ENCODE results near the gene MAB21L1. TPM values are rescaled to one million over a fixed set of nuclear protein-coding genes. Genes with fewer than 3 reads are reported as not detected.

Gene MAB21L1
- total and polyA plus RNA-seq, 2 of the 8 experiments (the other 6 are each of a cell fraction or from before 2014, with no cell fraction given) = not detected

DNA sequence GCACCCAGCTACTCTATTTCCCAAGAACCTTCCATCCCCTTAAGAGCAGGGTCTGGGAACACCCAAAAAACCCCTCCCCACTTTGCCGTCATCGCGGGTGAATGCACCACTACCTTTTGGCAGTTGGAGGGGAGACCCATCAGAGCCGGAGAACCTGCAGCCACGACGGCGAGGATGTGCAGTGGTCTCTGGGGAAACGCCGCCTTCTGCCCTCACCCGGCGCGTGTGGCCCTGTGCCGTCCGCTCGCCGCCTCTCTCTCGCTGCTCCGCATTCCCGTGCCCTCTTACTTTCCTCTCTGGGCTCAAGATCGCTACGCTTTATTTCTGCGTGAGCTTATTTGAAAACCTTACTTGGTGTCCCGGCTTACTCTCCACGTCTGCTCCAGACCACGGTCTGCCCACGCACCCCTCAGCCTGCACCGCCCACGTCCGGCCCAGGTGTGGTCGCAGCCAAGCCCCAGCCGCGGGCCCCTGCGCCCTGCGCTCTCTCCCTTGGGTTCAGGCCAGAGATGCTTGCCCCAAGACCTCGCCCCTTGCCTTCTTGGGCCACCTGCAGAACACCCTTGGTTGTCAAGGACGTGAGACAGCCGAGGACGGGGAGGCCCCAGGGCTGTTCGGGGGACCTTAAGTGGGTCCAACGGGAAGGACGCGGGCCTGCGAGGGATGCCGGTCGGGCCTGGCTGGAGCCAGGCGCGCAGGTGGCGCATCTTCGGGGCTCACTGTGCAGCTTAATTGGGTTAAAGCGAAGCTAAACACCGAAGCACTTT is 2.0 kb upstream of the MAB21L1 start:
- Histone ChIP-seq H4K5ac (ENCODE audit: insufficient read length, low read depth, low read length) (no peak overlapping the region), H3K9ac (replicated peaks in 1 of 4; ENCODE audit: extremely low read depth in 1 of 4, low read depth in 3 of 4, low read length in 3 of 4) (no peak overlapping the region; a peak in 1 of 7 replicates), H3K4me2 (ENCODE audit: insufficient read depth in 1 of 2, low read depth in 2 of 2, low read length in 2 of 2) (peak overlapping the region; percentile 95 to 98), H4K20me1 (replicated peaks in 1 of 2; ENCODE audit: control insufficient read depth in 1 of 2, insufficient read depth in 2 of 2, low read length in 2 of 2) (peaks cover 11 to 29% of the 10 kb centered on the region in 2 experiments), H2AK5ac (ENCODE audit: low read depth, low read length) (no peak overlapping the region), H2BK12ac (ENCODE audit: low read depth, low read length) (peak overlapping the region; percentile 53; the same call in 1 of the 2 replicates), H4K8ac (ENCODE audit: extremely low read depth, insufficient read depth, low read length) (peak overlapping the region; percentile 20; the same call in 1 of the 2 replicates), H3K36me3 (ENCODE audit: control insufficient read depth in 2 of 4, insufficient read depth in 4 of 4, low read length in 3 of 4) (no peaks in the 10 kb centered on the region), H3K23ac (ENCODE audit: insufficient read length) (no peak overlapping the region), H3K79me1 (ENCODE audit: low read depth, low read length) (no peaks in the 10 kb centered on the region), H3K79me2 (ENCODE audit: control insufficient read depth in 1 of 2, insufficient read depth in 2 of 2, low read length in 2 of 2) (no peaks in the 10 kb centered on the region), H3K4ac (replicated peaks; ENCODE audit: insufficient read length, low read depth, low read length) (no peak overlapping the region), H3K4me1 (replicated peaks in 1 of 4; ENCODE audit: control insufficient read depth in 3 of 4, insufficient read depth in 4 of 4, low read length in 3 of 4) (peaks cover 6 to 29% (median 22%) of the 10 kb centered on the region in 4 experiments), H2BK20ac (ENCODE audit: low read length) (no peak overlapping the region), H4K91ac (replicated peaks; ENCODE audit: insufficient read length, low read length) (no peak overlapping the region), H2BK15ac (ENCODE audit: low read length) (no peak overlapping the region), H2BK5ac (ENCODE audit: low read depth, low read length) (no peak overlapping the region), H2BK120ac (replicated peaks; ENCODE audit: low read depth, low read length) (no peak overlapping the region), H3K9me3 (ENCODE audit: insufficient read depth in 2 of 2, low read depth in 1 of 2, low read length in 1 of 2) (no peaks in the 10 kb centered on the region), H3K4me3 (ENCODE audit: extremely low read depth in 1 of 4, insufficient read depth in 2 of 4, low read depth in 3 of 4, low read length in 4 of 4) (peak overlapping the region; percentile 35 to 66 (median 44)), H3K27ac (ENCODE audit: low read depth, low read length) (no peak overlapping the region), H3K23me2 (ENCODE audit: low read depth, low read length) (peaks cover 18% of the 10 kb centered on the region), H2AFZ (ENCODE audit: low read length) (no peak overlapping the region), H3K14ac (ENCODE audit: insufficient read length) (no peak overlapping the region), H3K56ac (replicated peaks; ENCODE audit: insufficient read length, low read depth, low read length) (no peak overlapping the region), H3K27me3 (replicated peaks in 1 of 4; ENCODE audit: control insufficient read depth in 3 of 4, extremely low read depth in 1 of 4, insufficient read depth in 3 of 4, low read length in 3 of 4) (peaks cover 30 to 58% (median 44%) of the 10 kb centered on the region in 4 experiments), H3K18ac (ENCODE audit: extremely low read depth, low read length) (no peak overlapping the region; the same call in 1 of the 2 replicates)
- DNase-seq (ENCODE audit: low read depth in 1 of 2, low spot score in 2 of 2) (peak in 1 of 2 experiments; percentile 74), FAIRE-seq (no peak)
- 2% methylated on average over 46 of the region's 51 CpGs; no CpG with 5 or more reads in 1 of the 2 experiments for WGBS, 2 experiments (ENCODE audit: extremely low coverage in 1 of 2, insufficient coverage in 1 of 2, insufficient read length in 1 of 2, insufficient replicate concordance in 2 of 2, low coverage in 1 of 2, low lambda C conversion rate in 2 of 2, missing lambda C conversion rate in 1 of 2)
- CTCF ChIA-PET (ENCODE audit: partially characterized antibody) = interaction anchor here (0.8 to 1.5 kb wide), 3 partner anchors 13 to 129 kb away, joined by 3 to 4 read pairs (median 3); no protein-coding TSS in a partner anchor
- POLR2A ChIA-PET (ENCODE audit: partially characterized antibody) = no interaction called here
- TF ChIP-seq, protein P1, sequence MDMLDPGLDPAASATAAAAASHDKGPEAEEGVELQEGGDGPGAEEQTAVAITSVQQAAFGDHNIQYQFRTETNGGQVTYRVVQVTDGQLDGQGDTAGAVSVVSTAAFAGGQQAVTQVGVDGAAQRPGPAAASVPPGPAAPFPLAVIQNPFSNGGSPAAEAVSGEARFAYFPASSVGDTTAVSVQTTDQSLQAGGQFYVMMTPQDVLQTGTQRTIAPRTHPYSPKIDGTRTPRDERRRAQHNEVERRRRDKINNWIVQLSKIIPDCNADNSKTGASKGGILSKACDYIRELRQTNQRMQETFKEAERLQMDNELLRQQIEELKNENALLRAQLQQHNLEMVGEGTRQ (IDR thresholded peaks at IDR 0.05; ENCODE audit: low read length) = no peak
- TF ChIP-seq SRF (IDR thresholded peaks at IDR 0.05; ENCODE audit: low read depth, low read length) (no peak), BRCA1 (IDR thresholded peaks at IDR 0.05; ENCODE audit: low read depth, low read length) (no peak), SUZ12 (IDR thresholded peaks at IDR 0.05; ENCODE audit: low read length) (peak; percentile 86), CBX5 (IDR thresholded peaks at IDR 0.05; ENCODE audit: low read depth, low read length) (no peak), KDM5A (IDR thresholded peaks at IDR 0.05; ENCODE audit: low read length) (no peak), CHD2 (IDR thresholded peaks at IDR 0.05; ENCODE audit: low read length) (no peak; the same call in 1 of the 2 replicates), TEAD4 (IDR thresholded peaks at IDR 0.05; ENCODE audit: low read depth, low read length) (peak; percentile 55; the same call in 1 of the 2 replicates), EZH2 (IDR thresholded peaks at IDR 0.05; ENCODE audit: low read depth, low read length, severe bottlenecking) (peak; percentile 81)

Data from H1 (cell line).